GM18508 (cell line): Measurements from ENCODE around the gene ELOF1.
A peak's percentile ranks its signal among the peaks of the same experiment; 100 is the strongest.
"Not testable (repeated sequence)": the region's sequence is repeated elsewhere in the genome, so short reads cannot be mapped to it uniquely, and the experiment has no call there.

Source experiments
- ATAC-seq: cut with Tn5 transposase; IDR thresholded peaks from one replicate; pipeline ENCODE4 v1.9.1; 2021; ENCODE audit warnings: moderate number of reproducible peaks; ENCODE audit not compliant: insufficient read depth, unreplicated experiment

Gene ELOF1

DNA sequence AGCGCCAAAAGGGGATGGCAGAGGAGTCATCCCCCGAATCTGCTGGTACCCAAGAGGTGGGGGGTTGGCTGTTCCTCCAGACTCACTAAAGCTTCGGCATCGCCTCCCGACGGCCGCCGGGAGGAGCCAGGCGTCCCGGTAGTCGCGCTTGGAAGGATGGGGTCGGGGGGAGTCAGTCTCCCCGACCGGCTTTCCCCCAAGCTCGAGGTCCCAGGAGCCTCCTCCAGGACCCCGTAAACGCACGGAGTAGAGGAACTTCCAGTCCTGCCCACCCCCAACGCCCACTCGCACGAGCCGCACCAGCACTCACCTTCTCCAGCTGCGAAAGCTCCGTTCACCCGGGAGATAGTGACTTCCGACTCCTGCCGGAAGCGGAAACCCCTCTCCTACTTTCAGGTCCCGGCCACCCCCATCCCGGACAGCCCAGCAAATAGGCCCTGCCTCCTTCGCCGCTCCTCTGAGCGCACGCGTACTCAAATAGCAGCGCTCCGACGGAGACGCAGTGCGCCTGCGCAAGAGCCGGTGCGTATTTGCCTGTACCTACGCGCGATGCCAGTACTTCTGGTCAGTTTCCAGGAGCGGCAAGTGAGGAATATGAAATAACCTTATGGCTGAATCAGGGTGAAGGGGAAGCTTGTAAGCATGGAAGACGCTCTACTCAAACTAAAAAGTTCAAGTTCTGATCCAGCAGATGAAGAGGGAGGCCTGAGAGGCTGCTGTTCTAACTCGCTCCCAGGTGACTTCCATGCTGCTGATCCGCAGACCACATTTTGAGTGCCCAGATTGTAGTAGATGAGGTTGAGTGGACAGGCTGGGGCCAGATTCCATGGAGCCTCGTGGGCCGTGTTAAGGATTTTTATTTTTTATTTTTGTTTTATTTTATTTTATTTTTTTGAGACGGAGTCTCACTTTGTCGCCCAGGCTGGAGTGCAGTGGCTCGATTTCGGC lies at the start of gene ELOF1:
ELOF1 (minus strand) TSS at position 350 of the 948 bp plus-strand sequence. CDS start 4,883 bp downstream, outside the sequence.
- ATAC-seq = no peak

DNA sequence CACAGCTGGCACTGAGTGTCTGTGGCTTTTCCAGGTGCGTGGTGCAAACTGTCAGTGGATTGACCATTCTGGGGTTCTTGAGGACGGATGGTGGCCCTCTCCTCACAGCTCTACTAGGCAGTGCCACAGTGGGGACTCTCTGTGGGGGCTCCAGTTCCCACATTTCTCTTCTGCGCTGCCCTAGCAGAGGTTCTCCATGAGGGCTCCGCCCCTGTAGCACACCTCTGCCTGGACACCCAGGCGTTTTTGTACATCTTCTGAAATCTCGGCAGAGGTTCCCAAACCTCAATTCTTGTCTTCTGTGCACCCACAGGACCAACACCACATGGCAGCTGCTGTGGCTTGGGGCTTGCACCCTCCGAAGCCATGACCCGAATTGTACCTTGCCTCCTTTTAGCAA lies 47.5 kb upstream of the ELOF1 start:
- ATAC-seq = no peak

DNA sequence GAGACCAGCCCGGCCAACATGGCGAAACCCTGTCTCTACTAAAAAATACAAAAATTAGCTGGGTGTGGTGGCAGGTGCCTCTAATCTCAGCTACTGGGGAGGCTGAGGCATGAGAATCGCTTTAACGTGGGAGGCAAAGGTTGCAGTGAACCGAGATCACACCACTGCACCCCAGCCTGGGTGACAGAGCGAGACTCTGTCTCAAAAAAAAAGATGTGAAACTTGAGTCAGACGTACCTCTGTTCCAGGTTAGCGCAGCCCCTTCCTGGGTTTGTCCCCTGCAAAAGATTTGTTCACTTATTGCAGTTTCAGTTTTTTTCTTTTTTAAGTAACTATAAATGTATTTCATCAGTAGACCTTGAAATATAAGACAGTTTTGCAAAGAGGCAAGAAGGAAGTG lies 40.7 kb upstream of the ELOF1 start:
- not testable (repeated sequence) for ATAC-seq

DNA sequence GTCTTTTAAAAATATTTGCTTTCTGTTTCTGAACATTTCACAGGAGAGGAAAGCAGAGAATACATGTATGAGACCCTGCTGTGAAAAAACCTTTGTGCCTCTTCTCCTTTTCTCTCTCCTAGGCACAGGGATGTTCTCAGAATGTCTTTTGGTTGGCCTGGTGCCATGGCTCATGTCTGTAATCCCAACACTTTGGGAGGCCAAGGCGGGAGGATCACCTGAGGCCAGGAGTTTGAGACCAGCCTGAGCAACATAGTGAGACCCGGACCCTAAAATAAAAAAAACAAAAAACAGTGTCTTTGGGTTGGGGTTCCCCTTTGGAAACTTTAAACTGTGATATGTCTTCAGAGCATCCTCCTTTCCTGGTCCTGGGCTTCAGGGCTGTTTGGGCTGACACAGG lies 39.7 kb upstream of the ELOF1 start:
- ATAC-seq = no peak

DNA sequence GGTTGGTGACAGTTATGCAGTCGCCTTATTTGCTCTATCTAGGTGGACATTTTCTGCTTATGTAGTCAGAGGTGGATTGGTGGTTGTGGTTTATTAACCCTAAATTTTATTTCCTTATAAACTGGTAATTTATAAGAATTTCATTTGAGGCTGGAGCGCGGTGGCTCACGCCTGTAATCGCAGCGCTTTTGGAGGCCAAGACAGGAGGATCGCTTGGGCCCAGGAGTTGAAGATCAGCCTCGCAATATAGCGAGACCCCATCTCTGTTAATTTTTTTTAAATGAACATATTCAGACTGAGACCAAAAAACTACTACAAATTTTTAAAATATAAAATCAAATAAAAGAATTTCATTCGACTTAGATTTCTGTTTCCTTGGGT lies 39.1 kb upstream of the ELOF1 start:
- no peak for ATAC-seq

DNA sequence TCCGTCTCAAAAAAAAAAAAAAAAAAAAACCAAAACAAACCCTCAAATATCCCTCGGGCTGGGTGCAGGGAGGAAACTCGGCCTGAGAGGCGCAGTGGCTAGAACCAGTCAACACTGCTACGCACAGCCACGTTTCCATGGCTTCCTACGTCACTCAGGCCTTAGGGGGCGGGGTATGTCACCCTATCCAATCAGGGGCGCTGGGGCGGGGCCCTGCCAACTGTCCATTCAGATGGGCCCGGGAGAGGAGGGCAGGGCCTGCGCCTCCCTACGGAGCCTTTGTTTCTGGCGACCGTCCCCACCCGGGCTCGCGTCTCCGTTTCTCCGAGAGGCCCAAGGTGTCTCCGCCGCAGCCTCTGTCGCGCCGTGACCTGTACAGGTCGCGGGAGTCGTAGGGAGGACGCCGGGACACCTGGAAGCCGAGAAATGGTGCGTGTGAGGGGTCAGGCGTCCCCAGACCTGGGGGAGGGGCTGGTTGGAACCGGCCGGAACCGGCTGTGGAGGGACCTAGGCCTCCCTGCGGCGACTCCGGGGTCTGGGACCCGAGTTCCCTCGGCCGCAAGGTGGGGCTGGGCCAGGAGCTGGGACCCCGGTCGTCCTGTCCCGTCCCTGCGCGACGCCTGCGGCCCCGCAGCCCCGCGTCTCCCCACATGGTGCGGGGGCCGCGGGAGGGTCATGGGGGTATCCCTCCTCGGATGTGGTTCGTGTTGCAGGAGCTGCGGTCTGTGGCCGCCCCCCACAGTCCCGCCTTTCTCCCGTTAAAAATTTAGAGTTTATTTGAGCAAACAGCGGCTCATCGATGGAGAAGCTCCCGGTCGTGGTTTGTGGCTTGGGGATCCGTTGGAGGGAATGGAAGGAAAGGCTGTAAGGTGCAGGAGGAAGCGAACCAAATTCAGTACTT lies 38.4 kb upstream of the ELOF1 start, which contains the start of gene ZNF627:
ZNF627 (plus strand) TSS at position 282 of the 901 bp plus-strand sequence; CDS start at position 427, 145 bp downstream.
- peak; percentile 85 for ATAC-seq

DNA sequence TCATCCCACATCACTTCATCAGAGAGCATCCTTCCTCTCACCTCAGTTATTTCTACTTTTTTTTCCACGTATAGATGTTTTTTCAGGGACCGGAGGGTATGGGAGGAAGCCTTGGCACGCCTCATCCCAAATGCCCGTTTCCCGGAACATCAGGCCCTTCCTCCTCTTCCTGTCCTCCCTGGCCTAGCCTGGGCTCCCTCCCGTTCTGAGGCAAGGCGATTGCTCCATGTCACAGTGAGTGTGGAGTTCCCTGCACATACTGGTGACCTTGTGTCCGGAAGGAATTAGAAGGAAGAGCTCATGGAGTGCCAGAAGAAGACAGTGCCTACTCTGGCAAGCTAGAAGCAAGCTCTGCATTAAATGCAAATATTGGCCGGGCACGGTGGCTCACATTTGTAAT lies 37.1 kb upstream of the ELOF1 start:
- no peak for ATAC-seq

DNA sequence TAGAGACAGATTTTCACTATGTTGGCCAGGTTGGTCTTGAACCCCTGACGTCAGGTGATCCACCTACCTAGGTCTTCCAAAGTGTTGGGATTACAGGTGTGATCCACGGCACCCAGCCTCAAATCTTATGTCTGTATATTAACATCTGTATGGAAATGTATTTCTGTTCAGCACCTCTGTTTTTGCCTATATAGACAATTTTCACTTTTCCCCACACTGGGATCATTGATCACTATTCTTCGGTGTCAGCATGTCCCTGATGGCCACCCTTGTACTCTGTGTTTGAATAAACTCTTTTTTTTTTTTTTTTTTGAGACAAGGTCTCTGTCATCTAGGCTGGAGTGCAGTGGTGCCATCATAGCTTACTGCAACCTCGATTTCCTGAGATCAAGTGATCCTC lies 35.1 kb upstream of the ELOF1 start:
- ATAC-seq = no peak

DNA sequence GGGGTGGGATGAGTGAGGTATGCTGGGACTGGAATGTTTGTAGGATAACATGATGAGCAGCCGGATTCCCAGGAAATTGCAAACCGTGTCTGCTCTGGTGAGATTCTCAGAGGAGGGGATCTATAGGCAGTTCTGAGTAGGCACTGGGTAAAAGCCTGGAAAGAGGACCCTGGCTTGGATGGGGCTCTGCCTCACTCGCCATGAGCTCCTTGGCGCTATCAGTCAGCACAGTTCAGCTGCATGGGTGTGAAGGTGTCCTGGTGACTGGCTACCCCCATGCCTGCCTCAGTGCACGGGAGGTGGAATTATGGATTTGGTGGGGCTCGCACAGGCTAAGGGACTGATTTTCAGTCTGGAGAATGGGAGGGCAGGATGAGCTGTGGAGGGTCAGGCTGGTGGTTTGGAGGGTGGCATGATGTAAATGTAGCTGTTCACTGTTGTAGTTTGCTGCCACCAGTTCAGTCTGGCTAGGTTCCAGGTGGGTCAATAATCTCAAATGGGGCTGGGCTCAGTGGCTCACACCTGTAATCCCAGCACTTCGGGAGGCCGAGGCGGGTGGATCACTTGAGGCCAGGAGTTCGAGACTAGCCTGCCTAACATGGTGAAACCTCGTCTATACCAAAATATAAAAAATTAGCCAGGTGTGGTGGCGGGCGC lies 29.1 kb upstream of the ELOF1 start:
- ATAC-seq = no peak

DNA sequence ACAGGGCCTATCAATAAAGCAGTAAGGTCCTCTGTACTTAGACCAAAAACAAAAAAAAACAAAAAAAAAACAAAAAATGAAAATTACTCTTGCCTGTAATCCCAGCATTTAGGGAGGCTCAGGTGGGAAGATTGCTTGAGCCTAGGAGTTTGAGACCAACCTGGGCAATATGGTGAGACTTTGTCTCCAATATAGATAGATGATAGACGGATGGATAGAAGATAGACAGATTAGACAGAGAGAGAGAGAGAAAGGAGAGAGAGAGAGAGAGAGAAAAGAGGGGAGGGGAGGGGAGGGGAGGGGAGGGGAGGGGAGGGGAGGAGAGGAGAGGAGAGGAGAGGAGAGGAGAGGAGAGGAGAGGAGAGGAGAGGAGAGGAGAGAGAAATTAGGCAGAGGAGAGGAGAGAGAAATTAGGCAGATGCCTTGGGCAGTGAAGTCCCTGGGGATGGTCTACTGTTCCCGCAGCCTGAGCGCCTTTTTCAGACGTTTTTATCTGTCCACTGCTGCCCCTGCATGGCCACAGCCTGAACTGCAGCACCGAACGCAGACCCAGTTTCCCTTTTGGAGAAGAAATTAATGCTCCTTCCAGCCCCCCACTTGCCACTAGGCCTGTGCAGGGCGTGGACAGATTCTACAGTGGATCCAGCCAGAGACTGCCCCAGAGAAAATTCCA lies 28.4 kb upstream of the ELOF1 start:
- ATAC-seq = no peak

DNA sequence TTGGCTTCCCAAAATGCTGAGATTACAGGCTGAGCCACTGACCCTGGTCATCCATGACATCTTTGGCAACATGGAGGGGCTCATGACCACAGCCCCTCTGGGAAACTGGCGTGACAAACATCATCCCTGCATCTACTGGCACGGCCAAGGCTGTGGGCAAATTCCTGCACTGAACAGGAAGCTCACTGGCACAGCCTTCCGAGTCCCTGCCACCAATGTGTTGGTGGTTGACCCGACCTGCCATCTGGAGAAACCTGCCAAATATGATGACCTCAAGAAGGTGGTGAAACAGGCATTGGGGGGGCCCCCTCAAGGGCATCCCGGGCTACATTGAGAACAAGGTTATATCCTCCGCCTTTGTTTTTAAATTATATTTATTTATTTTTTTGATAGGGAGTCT lies 27.3 kb upstream of the ELOF1 start:
- ATAC-seq = no peak

DNA sequence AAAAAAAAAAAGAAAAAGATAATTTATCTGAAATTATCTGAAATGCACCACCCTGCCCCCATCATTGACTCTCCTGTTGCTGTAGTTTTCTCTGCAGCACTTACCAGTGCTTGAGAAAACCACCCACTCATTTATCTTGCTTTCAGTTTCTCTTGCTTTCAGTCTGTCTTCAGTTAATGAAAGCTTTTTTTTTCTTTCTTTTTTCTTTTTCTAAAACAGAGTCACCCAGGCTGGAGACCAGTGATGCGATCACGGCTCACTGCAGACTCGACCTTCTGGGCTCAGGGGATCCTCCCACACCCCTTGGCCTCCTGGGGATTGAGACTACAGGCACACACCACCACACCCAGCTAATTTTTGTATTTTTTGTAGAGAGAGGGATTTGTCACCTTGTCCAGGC lies 22.7 kb upstream of the ELOF1 start:
- ATAC-seq = peak; percentile 63

DNA sequence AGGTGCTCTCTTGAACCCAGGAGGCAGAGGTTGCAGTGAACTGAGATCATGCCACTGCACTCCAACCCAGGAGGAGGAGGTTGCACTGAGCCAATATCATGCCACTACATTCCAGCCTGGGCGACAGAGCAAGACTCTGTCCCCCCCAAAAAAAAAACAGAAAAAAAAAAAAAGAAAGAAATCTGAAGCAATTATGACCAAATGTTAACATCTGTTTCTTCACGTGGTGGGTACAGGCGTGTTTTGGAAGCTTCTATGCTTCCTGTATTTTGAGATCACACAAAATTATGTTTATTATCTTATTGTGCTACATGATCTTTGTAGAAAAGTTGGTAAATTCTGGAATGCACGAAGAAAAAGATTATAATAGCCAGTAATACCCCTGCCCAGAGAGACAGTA lies 21.1 kb upstream of the ELOF1 start:
- no peak for ATAC-seq

DNA sequence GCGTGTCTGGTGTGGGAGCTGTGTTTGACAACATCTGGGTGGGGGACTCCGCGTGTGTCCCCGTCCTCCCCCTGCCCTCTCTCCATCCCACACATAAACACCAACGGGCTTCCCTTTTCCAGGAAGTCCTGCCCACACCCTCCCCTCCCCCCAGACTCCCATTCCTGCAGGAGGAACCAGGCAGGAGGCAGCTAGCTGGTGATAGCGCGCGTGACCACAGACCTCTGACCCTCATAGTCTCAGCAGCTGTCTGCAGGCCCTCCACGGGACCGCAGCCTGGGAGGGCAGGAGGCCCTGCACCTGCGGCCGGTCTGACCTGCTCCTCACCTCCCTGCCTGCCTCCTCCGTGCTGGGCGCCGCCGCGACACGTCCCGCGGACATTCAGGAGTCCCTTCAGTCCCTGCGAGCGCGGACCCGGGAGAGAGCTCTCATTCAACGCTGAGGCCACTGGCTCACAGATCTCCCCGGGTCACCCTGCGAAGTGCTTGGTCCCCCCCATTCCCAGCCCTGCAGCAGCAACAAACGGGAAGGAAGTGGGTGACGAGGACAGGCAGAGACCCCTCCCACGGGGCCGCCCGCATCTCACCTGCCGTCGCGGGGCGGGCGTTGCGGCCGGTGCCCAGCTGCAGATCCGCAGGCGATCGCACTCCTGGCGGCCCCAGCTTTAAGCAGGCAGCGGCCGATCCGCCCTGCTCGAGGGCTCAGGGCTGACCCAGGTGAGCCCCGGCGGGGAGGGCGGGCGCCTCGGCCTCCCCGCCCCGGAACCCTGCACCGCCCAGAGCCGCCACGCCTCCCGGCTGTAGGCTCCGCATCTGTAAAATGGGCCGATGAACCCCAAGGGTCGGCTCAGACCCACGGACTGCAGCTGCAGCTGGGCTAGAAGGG lies 19.5 kb upstream of the ELOF1 start:
- no peak for ATAC-seq

DNA sequence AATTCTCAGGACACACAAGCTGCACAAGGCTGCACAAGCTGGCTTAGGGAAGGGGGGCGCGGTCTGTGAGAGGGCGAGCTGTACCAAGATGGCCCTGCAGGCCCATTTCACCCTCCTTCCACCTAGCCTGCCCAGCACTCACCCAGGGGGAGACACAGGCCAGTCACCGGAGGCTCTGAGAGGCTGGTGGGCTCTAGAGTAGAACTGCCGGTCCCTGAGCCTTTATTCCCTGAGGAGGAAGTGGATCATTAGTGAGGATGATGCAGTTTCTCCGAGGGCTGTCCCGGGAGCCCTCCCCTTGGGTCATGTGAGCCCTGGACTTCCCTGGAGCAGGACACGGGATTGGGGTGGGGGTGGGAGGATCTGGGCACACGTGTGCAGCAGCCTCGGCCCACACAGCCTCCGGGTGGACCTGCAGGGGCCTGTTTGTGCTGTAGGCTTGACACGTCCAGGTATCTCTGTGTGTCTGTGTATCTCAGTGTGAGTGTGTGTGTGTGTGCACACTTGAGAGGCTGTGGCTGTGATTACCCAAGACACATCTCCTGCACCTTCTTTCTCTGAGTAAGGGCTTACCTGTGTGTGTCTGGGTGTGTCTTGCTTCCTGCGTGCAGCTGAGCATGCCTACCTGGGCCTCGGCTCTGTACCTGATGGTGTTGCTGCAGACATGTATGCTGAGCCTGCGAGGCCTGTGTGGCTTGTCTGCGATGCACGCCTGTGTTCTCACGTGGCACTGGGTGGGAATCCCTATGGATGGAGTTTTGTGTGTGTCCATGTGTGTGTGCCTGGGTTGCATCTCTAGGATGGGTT lies 18.6 kb upstream of the ELOF1 start, which contains the start of gene ACP5:
ACP5 (minus strand) TSS at position 195 of the 807 bp plus-strand sequence. CDS start 328 bp downstream, outside the sequence.
- ATAC-seq = no peak

DNA sequence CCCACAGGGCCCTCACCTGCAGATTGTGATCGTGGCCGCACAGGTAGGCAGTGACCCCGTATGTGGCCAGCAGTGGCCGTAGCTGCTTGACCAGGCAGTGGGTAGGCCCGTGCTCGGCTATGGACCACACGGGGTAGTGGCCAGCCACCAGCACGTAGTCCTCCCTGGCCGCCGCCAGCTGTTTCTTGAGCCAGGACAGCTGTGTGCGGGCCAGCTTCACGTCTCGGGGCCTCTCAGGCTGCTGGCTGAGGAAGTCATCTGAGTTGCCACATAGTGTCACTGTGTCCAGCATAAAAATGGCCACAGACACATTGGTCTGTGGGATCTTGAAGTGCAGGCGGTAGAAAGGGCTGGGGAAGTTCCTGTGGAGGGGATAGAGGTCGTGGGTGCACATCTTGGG lies 17.2 kb upstream of the ELOF1 start:
- ATAC-seq = no peak

DNA sequence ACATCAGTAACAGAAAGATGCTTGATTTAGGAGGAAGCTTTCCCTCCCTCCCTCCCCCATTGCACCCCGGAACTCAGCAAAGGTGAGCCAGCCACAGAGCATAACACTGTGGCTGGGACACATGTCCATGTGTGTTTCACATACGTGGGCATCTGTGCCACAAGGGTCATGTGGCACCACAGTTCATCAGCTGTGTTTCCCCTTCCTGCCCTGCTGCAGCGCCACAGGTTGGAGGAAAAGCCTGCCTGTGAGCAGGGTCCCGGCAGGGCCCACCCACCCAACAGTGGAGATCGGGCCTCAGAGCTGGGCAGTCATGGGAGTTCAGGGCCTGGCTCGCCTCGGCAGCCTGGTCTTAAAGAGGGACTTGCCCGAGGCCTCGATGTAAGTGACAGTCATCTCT lies 15.7 kb upstream of the ELOF1 start:
- no peak for ATAC-seq

DNA sequence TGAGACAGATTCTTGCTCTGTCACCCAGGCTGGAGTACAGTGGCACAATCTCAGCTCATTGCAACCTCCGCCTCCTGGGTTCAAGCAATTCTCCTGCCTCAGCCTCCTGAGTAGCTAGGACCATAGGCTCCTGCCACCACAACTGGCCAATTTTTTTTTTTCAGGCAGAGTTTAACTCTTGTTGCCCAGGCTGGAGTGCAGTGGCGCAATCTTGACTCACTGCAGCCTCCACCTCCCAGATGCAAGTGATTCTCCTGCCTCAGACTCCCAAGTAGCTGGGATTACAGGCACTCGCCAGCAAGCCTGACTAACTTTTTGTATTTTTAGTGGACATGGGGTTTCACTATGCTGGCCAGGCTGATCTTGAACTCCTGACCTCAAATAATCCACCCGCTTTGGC lies 14.7 kb upstream of the ELOF1 start:
- not testable (repeated sequence) for ATAC-seq
